Stimulated activated CD8-positive, alpha-beta memory T cell treated with anti-CD3 and anti-CD28 coated beads, Interleukin-2, amount 100 ng/mL, for 48 hours (primary cell): ENCODE measurements around the gene ZNF708.
"Not testable (repeated sequence)": the region's sequence is repeated elsewhere in the genome, so short reads cannot be mapped to it uniquely, and the experiment has no call there.

Source experiments
- DNase-seq, 2 donors: peaks; one replicate each; pipeline ENCODE4 v3.0.0-alpha.2; 2020; ENCODE audit warnings: low read depth in 2 of 2

Gene ZNF708

GRCh38 chr19:21328885-21329605 lies at the start of gene ZNF708:
ZNF708 (minus strand) TSS chr19:21329410; CDS start chr19:21329212, 198 bp downstream.
- DNase-seq: peak; percentile 63 to 69

- no peak for DNase-seq
Observed at GRCh38 chr19:21362291-21362690, 33.1 kb upstream of the ZNF708 start.

- peak; percentile 69 to 75 for DNase-seq
Observed at GRCh38 chr19:21358768-21359451, 29.7 kb upstream of the ZNF708 start, which contains the start of gene ZNF738. ZNF738 (plus strand) TSS chr19:21359000; CDS start chr19:21359141, 141 bp downstream.

DNA sequence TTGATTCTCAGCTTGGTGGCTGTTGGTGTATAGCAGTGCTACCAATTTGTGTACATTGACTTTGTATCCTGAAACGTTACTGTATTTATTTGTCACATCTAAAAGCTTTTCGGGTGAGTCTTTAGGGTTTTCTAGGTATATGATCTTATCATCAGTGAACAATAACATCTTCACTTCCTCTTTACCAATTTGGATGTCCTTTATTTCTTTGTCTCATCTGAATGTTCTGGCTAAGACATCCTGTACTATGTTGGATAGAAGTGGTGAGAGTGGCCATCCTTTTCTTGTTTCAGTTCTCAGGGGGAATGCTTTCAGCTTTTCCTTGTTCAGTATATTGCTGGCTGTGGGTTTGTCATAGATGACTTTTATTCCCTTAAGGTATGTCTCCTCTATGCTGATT lies 23.6 kb upstream of the ZNF708 start:
- DNase-seq: no peak

GRCh38 chr19:21344841-21345240 lies 15.6 kb upstream of the ZNF708 start:
- DNase-seq: not testable (repeated sequence)

- no peak for DNase-seq
Observed at GRCh38 chr19:21335721-21336120, 6.5 kb upstream of the ZNF708 start.

DNA sequence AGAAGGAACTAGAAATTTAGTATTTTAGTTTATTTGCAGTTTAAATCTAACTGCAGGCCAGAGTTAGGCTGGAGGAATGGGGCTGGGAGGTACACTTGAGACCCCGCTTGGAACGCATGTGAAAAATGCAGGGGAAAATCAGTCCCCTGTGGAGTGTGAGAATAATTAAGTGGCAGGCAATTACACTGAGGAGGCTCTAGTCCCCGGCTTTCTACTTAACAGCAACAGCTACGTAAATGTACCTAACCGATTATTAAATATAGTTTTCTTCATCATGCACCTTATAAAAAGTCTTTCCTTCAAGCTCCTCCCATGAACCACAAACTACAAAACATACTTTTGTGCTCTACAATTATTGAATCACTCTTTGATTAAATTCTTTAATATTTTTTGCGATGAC lies 804 bp downstream of the ZNF708 start:
- DNase-seq: no peak

GRCh38 chr19:21326169-21326568 lies 3.0 kb downstream of the ZNF708 start:
- DNase-seq: no peak

- no peak for DNase-seq
Observed at GRCh38 chr19:21323000-21323399, 6.2 kb downstream of the ZNF708 start.

DNA sequence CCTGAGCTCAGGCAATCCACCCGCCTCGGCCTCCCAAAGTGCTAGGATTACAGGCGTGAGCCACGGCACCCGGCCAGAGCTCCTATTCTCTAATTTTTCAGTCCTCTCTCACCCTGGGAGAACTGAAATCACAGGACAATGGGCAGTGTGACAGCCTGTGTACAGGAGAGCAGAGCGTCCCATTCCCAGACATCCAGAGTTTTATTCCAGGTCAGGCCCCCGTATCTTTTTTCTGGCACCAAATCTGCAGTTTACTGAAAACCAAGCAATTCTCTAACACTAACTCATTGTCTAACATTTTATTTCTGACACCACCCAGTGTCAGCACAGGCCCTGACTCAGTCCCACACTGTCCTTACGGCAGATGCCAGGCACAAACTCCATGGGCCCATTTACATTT lies 6.7 kb downstream of the ZNF708 start:
- no peak for DNase-seq

GRCh38 chr19:21321996-21322395 lies 7.2 kb downstream of the ZNF708 start:
- DNase-seq: no peak

DNA sequence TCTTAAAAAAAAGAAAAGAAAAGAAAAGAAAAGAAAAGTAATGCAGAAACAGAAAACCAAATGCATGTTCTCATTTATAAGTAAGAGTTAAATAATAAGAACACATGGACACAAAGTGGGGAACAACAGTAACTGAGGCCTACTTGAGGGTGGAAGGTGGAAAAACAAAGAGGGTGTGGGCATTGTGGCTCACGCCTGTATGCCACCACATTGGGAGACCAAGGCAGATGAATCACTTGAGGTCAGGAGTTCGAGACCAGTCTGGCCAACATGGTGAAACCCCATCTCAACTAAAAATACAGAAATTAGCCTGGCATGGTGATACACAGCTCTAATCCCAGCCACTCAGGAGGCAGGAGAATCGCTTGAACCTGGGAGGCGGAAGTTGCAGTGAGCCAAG lies 8.1 kb downstream of the ZNF708 start:
- DNase-seq: no peak

GRCh38 chr19:21317821-21318220 lies 11.4 kb downstream of the ZNF708 start:
- no peak for DNase-seq

- DNase-seq: no peak
Observed at GRCh38 chr19:21314676-21315075, 14.5 kb downstream of the ZNF708 start.

DNA sequence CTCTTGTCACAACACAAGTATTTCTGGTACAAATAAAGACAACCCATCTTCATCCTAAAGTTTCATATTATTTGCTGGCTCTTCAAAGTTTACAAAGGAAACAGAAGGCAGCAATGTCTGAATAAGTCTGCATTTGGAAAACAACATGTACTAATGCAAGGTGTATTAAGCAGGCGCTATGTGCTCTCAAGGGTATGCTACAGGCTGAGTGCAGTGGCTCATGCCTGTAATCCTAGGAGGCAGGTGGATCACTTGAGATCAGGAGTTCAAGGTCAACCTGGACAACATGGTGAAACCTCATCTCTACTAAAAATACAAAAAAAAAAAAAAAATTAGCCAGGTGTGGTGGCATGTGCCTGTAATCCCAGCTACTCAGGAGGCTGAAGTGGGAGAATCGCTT lies 16.4 kb downstream of the ZNF708 start:
- not testable (repeated sequence) for DNase-seq

DNA sequence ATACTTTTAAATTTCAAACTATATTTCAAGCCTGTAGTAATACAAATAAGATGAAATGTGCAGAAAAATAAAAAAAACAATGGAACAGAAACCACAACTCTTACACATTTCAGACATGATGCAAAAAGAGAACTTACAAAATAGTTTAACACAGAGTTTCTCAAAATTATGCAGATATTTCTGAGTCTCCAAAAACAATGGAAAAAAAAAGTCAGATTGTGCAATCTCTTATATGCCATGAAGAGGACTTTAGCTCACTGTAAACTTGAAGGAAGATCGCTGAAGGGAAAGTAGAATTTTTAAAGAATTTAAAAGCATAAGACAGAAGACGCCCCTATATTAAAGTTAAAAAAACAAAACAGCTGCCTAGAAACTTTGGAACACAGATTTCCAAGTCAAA lies 20.4 kb downstream of the ZNF708 start:
- DNase-seq: no peak

DNA sequence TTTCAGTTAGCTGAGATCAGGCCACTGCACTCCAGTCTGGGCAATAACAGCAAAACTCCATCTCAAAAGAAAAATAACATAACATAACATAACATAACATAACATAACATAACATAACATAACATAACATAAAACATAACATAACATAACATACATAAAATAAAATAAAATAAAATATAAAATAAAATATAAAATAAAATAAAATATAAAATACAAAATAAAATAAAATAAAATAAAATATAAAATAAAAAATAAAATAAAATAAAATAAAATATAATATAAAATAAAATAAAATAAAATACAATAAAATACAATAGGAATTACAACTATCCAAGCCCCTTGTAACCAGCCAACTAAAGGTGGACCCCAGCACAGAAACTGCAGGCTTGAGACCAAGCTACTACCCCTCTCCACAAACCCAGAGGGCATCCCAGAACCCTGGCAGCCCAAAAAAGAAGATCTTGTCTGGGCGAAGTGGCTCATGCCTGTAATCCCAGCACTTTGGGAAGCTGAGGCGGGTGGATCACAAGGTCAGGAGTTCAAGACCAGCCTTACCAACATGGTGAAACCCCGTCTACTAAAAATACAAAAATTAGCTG lies 22.2 kb downstream of the ZNF708 start:
- not testable (repeated sequence) for DNase-seq

GRCh38 chr19:21293768-21294167 lies 35.4 kb downstream of the ZNF708 start:
- DNase-seq: not testable (repeated sequence)

- no peak for DNase-seq
Observed at GRCh38 chr19:21269813-21270212, 59.4 kb downstream of the ZNF708 start.

DNA sequence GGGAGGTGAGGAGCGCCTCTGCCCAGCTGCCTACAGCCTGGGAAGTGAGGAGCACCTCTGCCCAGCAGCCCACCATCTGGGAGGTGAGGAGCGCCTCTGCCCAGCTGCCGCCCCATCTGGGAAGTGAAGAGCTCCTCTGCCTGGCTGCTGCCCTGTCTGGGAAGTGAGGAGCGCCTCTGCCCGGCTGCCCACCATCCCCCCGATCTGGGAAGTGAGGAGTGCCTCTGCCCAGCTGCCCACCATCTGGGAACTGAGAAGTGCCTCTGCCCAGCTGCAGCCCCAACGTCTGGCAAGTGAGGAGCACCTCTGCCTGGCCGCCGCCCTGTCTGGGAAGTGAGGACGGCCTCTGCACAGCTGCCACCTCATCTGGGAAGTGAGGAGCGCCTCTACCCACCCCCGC lies 64.3 kb downstream of the ZNF708 start:
- no peak for DNase-seq

GRCh38 chr19:21264416-21264815 lies 64.8 kb downstream of the ZNF708 start:
- no peak for DNase-seq

- not testable (repeated sequence) for DNase-seq
Observed at GRCh38 chr19:21260848-21261381, 68.3 kb downstream of the ZNF708 start.
